KMS-11 (cell line): ENCODE results near the gene TNFRSF18.

Experiments used
- H2AFZ ChIP-seq: fragments of 200-600 bp; sonication (generic); 2 replicates; pipeline ENCODE4 v1.6.1; 2016; ENCODE audit warnings: antibody characterized with exemption, mixed run types, low read depth
- H3K27ac ChIP-seq: fragments of 200-600 bp; sonication (generic); 2 replicates; pipeline ENCODE4 v1.6.1; 2016; ENCODE audit warnings: mild to moderate bottlenecking, mixed run types
- H3K27me3 ChIP-seq: fragments of 200-600 bp; sonication (generic); 2 replicates; pipeline ENCODE4 v1.6.1; 2017; ENCODE audit warnings: mild to moderate bottlenecking, low read depth, mixed run types, moderate library complexity; ENCODE audit not compliant: insufficient read depth
- H3K36me3 ChIP-seq: fragments of 200-600 bp; sonication (generic); 2 replicates; pipeline ENCODE4 v1.6.1; 2017; ENCODE audit warnings: mild to moderate bottlenecking, mixed run types; ENCODE audit not compliant: insufficient read depth
- H3K4me1 ChIP-seq: fragments of 200-600 bp; sonication (generic); 2 replicates; pipeline ENCODE4 v1.6.1; 2016; ENCODE audit warnings: mild to moderate bottlenecking, low read depth, mixed run types; ENCODE audit not compliant: poor library complexity, severe bottlenecking
- H3K4me2 ChIP-seq: fragments of 200-600 bp; sonication (generic); 2 replicates; pipeline ENCODE4 v1.7.0; 2016; ENCODE audit warnings: mild to moderate bottlenecking, mixed run types
- H3K4me3 ChIP-seq: fragments of 200-600 bp; sonication (generic); IDR thresholded peaks from 2 replicates; pipeline ENCODE4 v1.6.1; 2017; ENCODE audit warnings: low read depth, low read length, mixed read lengths; ENCODE audit not compliant: insufficient read depth
- H3K79me2 ChIP-seq: fragments of 200-600 bp; sonication (generic); 2 replicates; pipeline ENCODE4 v1.6.1; 2016; ENCODE audit warnings: low read depth, mixed run types; ENCODE audit not compliant: insufficient read depth
- H3K9ac ChIP-seq: fragments of 200-600 bp; sonication (generic); 2 replicates; pipeline ENCODE4 v1.6.1; 2016; ENCODE audit warnings: mild to moderate bottlenecking, mixed run types
- H4K20me1 ChIP-seq: fragments of 200-600 bp; sonication (generic); 2 replicates; pipeline ENCODE4 v1.6.1; 2016; ENCODE audit warnings: mild to moderate bottlenecking, mixed run types; ENCODE audit not compliant: insufficient read depth
- TF ChIP-seq, protein P1 (sequence below): fragments of 200-600 bp; sonication (generic); conservative IDR thresholded peaks from 2 replicates; pipeline ENCODE4 v1.6.1; 2017; ENCODE audit warnings: low read depth, mild to moderate bottlenecking, antibody characterized with exemption, low read length, moderate library complexity, mixed read lengths

TNFRSF18 gene

DNA sequence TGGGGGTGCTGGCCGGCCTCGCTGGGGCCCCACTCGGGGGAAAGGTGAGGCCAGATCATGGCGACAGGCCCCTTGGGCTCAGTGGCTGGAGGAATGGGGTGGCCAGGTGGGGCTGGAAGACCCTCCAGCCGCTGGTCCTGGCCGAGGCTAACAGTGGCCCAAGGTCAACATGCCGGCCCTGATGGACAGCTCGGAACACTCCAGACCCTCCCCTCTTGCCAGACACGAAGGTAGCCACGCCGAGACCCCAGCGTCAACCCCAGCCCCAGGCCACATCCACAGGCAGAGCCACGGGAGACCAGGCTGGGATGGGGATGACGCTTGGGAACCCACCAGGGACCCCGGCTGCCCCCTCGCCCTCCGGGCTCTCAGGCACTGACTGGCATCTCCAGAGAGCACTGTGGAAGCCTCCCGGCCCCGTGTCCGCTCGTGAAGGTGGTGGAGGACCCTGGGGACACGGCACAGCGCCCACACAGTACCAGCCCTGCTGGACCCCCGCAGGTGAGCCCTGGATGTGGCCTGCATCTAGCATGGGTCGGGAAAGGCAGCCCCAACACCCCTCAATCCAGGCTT is 41.0 kb upstream of the TNFRSF18 start:
- Histone ChIP-seq H3K27me3 (peaks cover 29% of the 10 kb centered on the region), H3K27ac (no peak overlapping the region), H2AFZ (no peak overlapping the region), H3K4me2 (no peak overlapping the region), H4K20me1 (no peaks in the 10 kb centered on the region), H3K36me3 (no peaks in the 10 kb centered on the region), H3K4me3 (no peak overlapping the region), H3K4me1 (no peaks in the 10 kb centered on the region), H3K9ac (no peak overlapping the region), H3K79me2 (no peaks in the 10 kb centered on the region)
- TF ChIP-seq, protein P1, sequence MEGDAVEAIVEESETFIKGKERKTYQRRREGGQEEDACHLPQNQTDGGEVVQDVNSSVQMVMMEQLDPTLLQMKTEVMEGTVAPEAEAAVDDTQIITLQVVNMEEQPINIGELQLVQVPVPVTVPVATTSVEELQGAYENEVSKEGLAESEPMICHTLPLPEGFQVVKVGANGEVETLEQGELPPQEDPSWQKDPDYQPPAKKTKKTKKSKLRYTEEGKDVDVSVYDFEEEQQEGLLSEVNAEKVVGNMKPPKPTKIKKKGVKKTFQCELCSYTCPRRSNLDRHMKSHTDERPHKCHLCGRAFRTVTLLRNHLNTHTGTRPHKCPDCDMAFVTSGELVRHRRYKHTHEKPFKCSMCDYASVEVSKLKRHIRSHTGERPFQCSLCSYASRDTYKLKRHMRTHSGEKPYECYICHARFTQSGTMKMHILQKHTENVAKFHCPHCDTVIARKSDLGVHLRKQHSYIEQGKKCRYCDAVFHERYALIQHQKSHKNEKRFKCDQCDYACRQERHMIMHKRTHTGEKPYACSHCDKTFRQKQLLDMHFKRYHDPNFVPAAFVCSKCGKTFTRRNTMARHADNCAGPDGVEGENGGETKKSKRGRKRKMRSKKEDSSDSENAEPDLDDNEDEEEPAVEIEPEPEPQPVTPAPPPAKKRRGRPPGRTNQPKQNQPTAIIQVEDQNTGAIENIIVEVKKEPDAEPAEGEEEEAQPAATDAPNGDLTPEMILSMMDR: no peak

DNA sequence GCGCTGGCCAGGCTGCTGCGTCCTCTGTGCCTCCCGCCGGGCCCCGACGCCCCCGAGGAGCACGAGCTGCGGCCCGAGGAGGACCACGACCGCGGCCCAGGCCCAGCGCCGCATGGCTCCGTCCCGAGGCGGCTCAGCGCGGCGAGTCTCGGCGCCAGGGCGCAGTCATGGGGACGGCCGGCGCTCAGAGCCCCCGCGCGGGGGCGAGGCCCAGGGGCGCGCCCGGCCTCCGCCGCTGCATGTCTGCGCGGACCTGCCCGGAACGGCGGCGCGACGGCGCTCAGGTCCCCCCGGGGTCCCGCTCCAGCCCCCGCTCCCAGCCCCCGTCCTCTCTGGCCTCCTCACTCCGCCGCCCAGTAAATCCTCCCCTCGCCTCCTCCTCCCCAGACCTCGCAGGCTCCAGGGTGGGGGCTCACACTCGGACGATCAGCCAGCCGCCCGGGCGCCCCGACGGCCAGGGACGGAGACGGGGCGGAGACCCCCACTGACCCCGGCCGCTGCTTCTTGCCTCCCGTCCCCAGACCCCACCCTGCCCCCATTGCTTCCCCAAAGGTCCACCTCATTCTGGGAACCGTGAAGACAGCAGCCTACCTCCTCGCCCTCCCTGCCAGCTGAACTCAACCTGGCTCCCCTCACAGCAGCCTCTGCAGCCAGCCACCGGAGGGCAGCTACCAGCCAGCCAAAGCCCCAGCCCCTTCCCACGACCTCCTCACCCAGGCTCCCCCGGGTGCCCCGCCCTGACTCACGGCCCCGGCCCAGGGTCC is 40.4 kb upstream of the TNFRSF18 start, which contains the start of gene C1QTNF12:
Gene C1QTNF12, minus strand, starts transcription at position 146 of the 764 bp plus-strand sequence. Its CDS starts 32 bp downstream, at position 114.
- Histone ChIP-seq H4K20me1 (no peaks in the 10 kb centered on the region), H3K4me3 (no peak within 1 kb of the TSS), H3K9ac (no peak within 1 kb of the TSS), H3K27me3 (peaks cover 36% of the 10 kb centered on the region), H3K4me1 (no peaks in the 10 kb centered on the region), H2AFZ (no peak within 1 kb of the TSS), H3K4me2 (no peak within 1 kb of the TSS), H3K36me3 (no peaks in the 10 kb centered on the region), H3K27ac (no peak within 1 kb of the TSS), H3K79me2 (no peaks in the 10 kb centered on the region)
- TF ChIP-seq, protein P1: no peak

DNA sequence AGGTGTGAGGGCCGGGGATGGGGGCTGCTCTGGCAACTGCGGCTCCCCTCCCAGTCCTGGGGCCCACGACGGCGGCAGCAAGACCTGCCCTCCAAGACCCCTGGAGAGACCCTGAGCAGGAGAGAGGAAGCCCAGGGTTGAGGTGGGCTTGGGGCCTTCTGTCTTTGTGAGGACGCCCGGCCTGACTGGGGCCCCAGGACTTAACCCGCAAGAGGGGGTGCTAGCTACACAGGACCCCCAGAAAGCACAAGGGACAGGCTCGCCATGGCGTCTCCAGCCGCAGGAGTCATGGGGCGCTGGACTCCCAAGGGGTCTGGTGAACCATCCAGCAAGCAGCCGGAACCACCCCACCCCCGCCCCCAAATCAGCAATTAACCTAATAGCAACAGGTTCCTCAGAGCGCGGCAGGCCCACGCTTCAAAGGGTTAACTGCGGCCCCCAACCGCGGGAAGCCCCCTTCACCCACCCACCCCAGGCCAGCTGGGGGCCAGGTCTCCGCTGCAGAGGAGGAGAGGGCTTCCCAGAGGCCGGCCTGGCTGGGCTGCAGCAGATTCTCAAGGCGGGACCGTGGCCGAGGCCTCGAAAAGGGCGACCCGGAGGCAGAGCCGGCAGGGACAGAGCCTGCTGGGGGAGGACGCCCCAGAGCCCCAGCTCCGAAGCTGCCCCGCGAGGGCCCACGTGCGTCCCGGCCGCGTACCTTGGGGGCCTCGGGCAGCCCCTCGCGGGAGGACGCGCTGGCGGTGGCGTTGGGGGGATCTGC is 39.6 kb upstream of the TNFRSF18 start:
- Histone ChIP-seq H3K9ac (no peak overlapping the region), H3K36me3 (no peaks in the 10 kb centered on the region), H3K4me2 (no peak overlapping the region), H4K20me1 (no peaks in the 10 kb centered on the region), H3K79me2 (no peaks in the 10 kb centered on the region), H3K27ac (no peak overlapping the region), H2AFZ (no peak overlapping the region), H3K4me3 (no peak overlapping the region), H3K4me1 (no peaks in the 10 kb centered on the region), H3K27me3 (peaks cover 42% of the 10 kb centered on the region)
- TF ChIP-seq, protein P1: no peak

DNA sequence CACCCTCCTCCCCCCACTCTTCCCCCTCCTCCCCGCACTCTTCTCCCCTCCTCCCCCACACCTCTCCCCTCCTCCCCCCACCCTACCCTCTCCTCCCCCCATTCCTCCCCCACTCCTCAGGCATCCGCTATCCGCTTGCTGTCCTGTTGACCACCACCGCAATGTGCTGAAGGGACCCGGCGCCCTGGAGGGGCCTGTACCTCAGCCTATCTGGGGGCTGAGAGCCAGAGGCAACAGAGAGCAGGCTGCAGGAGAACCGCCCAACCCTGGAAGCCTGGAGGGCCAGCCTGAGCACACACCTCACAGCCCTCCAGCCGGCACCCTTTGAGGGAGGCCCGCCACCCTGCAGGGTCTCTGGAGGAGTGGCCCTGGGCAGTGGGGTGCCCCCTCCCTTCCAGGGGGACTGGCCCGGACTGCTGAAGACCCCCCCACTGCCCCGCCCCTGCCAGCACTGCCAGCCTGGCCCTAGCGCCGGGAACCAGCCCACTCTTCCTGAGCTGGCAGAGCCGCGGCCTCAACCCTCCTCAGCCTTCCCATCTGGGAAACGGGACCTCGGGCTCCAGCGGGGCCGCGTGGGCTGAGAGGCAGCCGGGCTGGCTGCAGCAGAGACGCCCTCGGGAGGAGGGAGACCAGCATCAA is 38.9 kb upstream of the TNFRSF18 start:
- no peak overlapping the region for H2AFZ ChIP-seq
- TF ChIP-seq, protein P1: no peak
- H3K4me1 ChIP-seq: no peaks in the 10 kb centered on the region
- H3K27ac ChIP-seq: no peak overlapping the region
- H4K20me1 ChIP-seq: no peaks in the 10 kb centered on the region
- H3K4me2 ChIP-seq: no peak overlapping the region
- no peak overlapping the region for H3K9ac ChIP-seq
- no peaks in the 10 kb centered on the region for H3K79me2 ChIP-seq
- no peak overlapping the region for H3K4me3 ChIP-seq
- no peaks in the 10 kb centered on the region for H3K36me3 ChIP-seq
- peaks cover 46% of the 10 kb centered on the region for H3K27me3 ChIP-seq
